ENCODE measurements around the gene PCGF2.

DNA sequence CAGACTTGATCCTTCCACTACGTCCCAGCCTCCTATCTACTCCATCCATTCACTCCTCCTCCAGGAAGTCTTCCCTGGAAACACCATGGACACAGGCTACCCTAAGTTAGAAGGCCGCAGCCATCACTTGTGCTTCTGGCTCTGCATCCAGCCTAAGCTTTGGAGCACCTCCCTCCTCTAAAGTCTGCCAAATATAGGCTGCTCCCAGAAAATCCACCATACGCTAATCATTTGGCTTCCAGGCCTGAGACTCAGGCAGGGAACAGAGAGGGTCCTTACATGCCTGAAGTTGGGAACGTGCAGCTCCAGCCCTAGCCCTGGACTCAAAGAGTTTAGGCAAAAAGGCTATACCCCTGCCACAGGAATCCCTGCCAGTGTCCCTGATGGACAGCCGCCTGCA is 6.7 kb downstream of the PCGF2 start:
- TF ChIP-seq, protein P1, sequence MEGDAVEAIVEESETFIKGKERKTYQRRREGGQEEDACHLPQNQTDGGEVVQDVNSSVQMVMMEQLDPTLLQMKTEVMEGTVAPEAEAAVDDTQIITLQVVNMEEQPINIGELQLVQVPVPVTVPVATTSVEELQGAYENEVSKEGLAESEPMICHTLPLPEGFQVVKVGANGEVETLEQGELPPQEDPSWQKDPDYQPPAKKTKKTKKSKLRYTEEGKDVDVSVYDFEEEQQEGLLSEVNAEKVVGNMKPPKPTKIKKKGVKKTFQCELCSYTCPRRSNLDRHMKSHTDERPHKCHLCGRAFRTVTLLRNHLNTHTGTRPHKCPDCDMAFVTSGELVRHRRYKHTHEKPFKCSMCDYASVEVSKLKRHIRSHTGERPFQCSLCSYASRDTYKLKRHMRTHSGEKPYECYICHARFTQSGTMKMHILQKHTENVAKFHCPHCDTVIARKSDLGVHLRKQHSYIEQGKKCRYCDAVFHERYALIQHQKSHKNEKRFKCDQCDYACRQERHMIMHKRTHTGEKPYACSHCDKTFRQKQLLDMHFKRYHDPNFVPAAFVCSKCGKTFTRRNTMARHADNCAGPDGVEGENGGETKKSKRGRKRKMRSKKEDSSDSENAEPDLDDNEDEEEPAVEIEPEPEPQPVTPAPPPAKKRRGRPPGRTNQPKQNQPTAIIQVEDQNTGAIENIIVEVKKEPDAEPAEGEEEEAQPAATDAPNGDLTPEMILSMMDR (IDR thresholded peaks at IDR 0.05; ENCODE audit: low read length), result no peak
- no peak for TF ChIP-seq EZH2 (IDR thresholded peaks at IDR 0.05; ENCODE audit: borderline replicate concordance, low read length)

Measured in OCI-LY1 (cell line).